Keratinocyte (primary cell): ENCODE data around the gene R3HDM1. TPM values are rescaled to one million over a fixed set of nuclear protein-coding genes. Genes with fewer than 3 reads are reported as not detected.

Experiments used
- DNase-seq: peaks from one replicate; pipeline ENCODE4 v3.0.0-alpha.2; 2011; ENCODE audit warnings: low read depth, missing footprints, low spot score
- FAIRE-seq: peaks from 2 replicates; lab custom pipeline; 2011; peaks lifted over from hg19 to GRCh38; lab: Jason Lieb, UNC
- H2AFZ ChIP-seq: 2 replicates; pipeline ENCODE4 v1.6.0; 2012; ENCODE audit warnings: low read length, control low read depth, inconsistent platforms; ENCODE audit not compliant: control insufficient read depth
- H3K27ac ChIP-seq: 2 replicates; pipeline ENCODE4 v1.5.1; 2011; ENCODE audit warnings: low read length; ENCODE audit not compliant: control insufficient read depth, insufficient read depth
- H3K27me3 ChIP-seq: 3 replicates; pipeline ENCODE4 v1.6.0; 2011; ENCODE audit warnings: low read length; ENCODE audit not compliant: control insufficient read depth, insufficient read depth; ENCODE audit errors: extremely low read depth
- H3K36me3 ChIP-seq, 2 experiments: 2 replicates in 1 of 2; 3 replicates in 1 of 2; pipeline ENCODE4 v1.5.1; 2011; ENCODE audit warnings: low read length in 2 of 2, mild to moderate bottlenecking in 1 of 2; ENCODE audit not compliant: control insufficient read depth in 2 of 2, insufficient read depth in 2 of 2; ENCODE audit errors: extremely low read depth in 1 of 2
- H3K4me1 ChIP-seq: 3 replicates; pipeline ENCODE4 v1.5.1; 2011; ENCODE audit warnings: low read length; ENCODE audit not compliant: control insufficient read depth, insufficient read depth; ENCODE audit errors: extremely low read depth
- H3K4me2 ChIP-seq: 3 replicates; pipeline ENCODE4 v1.6.0; 2011; ENCODE audit warnings: low read depth, low read length; ENCODE audit not compliant: control insufficient read depth, insufficient read depth; ENCODE audit errors: extremely low read depth
- H3K4me3 ChIP-seq, 3 experiments: fragments of 200-600 bp in 1 of 3; sonication (generic) in 1 of 3; 2 replicates in 2 of 3; 3 replicates in 1 of 3; pipeline ENCODE4 v1.5.1; 2011 to 2016; ENCODE audit warnings: low read length in 3 of 3, mild to moderate bottlenecking in 3 of 3, control low read depth in 2 of 3, inconsistent platforms in 1 of 3, low read depth in 1 of 3, mixed read lengths in 1 of 3, mixed run types in 1 of 3, moderate library complexity in 1 of 3; ENCODE audit not compliant: control insufficient read depth in 2 of 3, insufficient read depth in 2 of 3; ENCODE audit errors: extremely low read depth in 1 of 3
- H3K79me2 ChIP-seq: 2 replicates; pipeline ENCODE4 v1.6.0; 2012; ENCODE audit warnings: low read length; ENCODE audit not compliant: control insufficient read depth, insufficient read depth
- H3K9ac ChIP-seq: 3 replicates; pipeline ENCODE4 v1.6.0; 2011; ENCODE audit warnings: low read length; ENCODE audit not compliant: control insufficient read depth, insufficient read depth; ENCODE audit errors: extremely low read depth
- H3K9me1 ChIP-seq: 3 replicates; pipeline ENCODE4 v1.6.0; 2011; ENCODE audit warnings: low read length; ENCODE audit not compliant: control insufficient read depth, insufficient read depth; ENCODE audit errors: extremely low read depth
- H3K9me3 ChIP-seq: 2 replicates; pipeline ENCODE4 v1.5.1; 2012; ENCODE audit warnings: low read depth, low read length; ENCODE audit not compliant: control insufficient read depth
- H4K20me1 ChIP-seq: 3 replicates; pipeline ENCODE4 v1.6.0; 2011; ENCODE audit warnings: low read length; ENCODE audit not compliant: control insufficient read depth, insufficient read depth; ENCODE audit errors: extremely low read depth
- CTCF ChIP-seq, 3 experiments: IDR thresholded peaks in 1 of 3; conservative IDR thresholded peaks in 1 of 3; optimal IDR thresholded peaks in 1 of 3; 2 replicates in 2 of 3; 3 replicates in 1 of 3; pipeline versions ENCODE3 to v1.5.1; 2011; ENCODE audit warnings: low read length in 3 of 3, mild to moderate bottlenecking in 3 of 3, moderate library complexity in 2 of 3, control low read depth in 1 of 3, inconsistent platforms in 1 of 3; ENCODE audit not compliant: insufficient read depth in 2 of 3; ENCODE audit errors: extremely low read depth in 1 of 3
- EZH2 ChIP-seq: IDR thresholded peaks from one replicate; pipeline ENCODE4 v1.6.1; 2012; ENCODE audit warnings: inconsistent platforms, mild to moderate bottlenecking, low read length, moderate library complexity
- dilution Hi-C: fragments of 300-500 bp; cut with MboI; formaldehyde crosslinking; loops from one replicate; pipeline ENCODE4 v1.7.0; 2020; ENCODE audit warnings: low sequenced_read_pairs; ENCODE audit not compliant: extremely low pct_ligation_motif_present
- polyA plus RNA-seq, 5 experiments: library from polyadenylated mRNA; depleted of rRNA in 3 of 5; stranded (reverse) in 3 of 5; stranded (forward) in 1 of 5; unstranded in 1 of 5; fragments of >200 nt; gene quantifications; 1 replicate in 1 of 5; 2 replicates in 3 of 5; 3 replicates in 1 of 5; pipeline versions ENCODE4 v1.2.1 to v1.2.3, GENCODE V29; 2011 to 2012; ENCODE audit warnings: missing spikeins in 2 of 5, low read depth in 1 of 5, low replicate concordance in 1 of 5

R3HDM1 gene
- polyA plus RNA-seq, 1 donor (not counting 4 experiments of a cell fraction or from before 2014, with no cell fraction given): 41.0 TPM

GRCh38 chr2:135510577-135510976, 20.7 kb upstream of the R3HDM1 start:
- TF ChIP-seq CTCF (optimal IDR thresholded peaks at IDR 0.05 in 1 of 3, IDR thresholded peaks at IDR 0.05 in 1 of 3, conservative IDR thresholded peaks at IDR 0.05 in 1 of 3; ENCODE audit: extremely low read depth in 1 of 3, insufficient read depth in 2 of 3, low read length in 3 of 3): no peak

GRCh38 chr2:135512099-135512498, 19.2 kb upstream of the R3HDM1 start:
- dilution Hi-C loops: no loop called here
- H3K79me2 ChIP-seq: no peaks in the 10 kb centered on the region
- no peak overlapping the region for H3K27ac ChIP-seq
- H3K4me3 ChIP-seq: no peak overlapping the region
- no peak for TF ChIP-seq CTCF (optimal IDR thresholded peaks at IDR 0.05 in 1 of 3, IDR thresholded peaks at IDR 0.05 in 1 of 3, conservative IDR thresholded peaks at IDR 0.05 in 1 of 3; ENCODE audit: extremely low read depth in 1 of 3, insufficient read depth in 2 of 3, low read length in 3 of 3)
- TF ChIP-seq EZH2: no peak
- no peak overlapping the region for H2AFZ ChIP-seq
- DNase-seq (no peak), FAIRE-seq (no peak)
- no peaks in the 10 kb centered on the region for H4K20me1 ChIP-seq
- H3K9ac ChIP-seq: no peak overlapping the region
- no peaks in the 10 kb centered on the region for H3K4me1 ChIP-seq
- no peaks in the 10 kb centered on the region for H3K36me3 ChIP-seq
- no peaks in the 10 kb centered on the region for H3K9me3 ChIP-seq
- H3K4me2 ChIP-seq: no peak overlapping the region
- no peaks in the 10 kb centered on the region for H3K27me3 ChIP-seq
- H3K9me1 ChIP-seq: no peaks in the 10 kb centered on the region

More at GRCh38 chr2:135510577-135510976, 20.7 kb upstream of the R3HDM1 start:
- no peak overlapping the region for H3K9ac ChIP-seq
- H3K4me3 ChIP-seq: no peak overlapping the region
- no peaks in the 10 kb centered on the region for H3K9me1 ChIP-seq
- H3K27ac ChIP-seq: no peak overlapping the region
- DNase-seq (no peak), FAIRE-seq (no peak)
- dilution Hi-C loops: no loop called here
- H3K4me1 ChIP-seq: no peaks in the 10 kb centered on the region
- H3K27me3 ChIP-seq: no peaks in the 10 kb centered on the region
- no peaks in the 10 kb centered on the region for H4K20me1 ChIP-seq
- no peaks in the 10 kb centered on the region for H3K9me3 ChIP-seq
- no peak overlapping the region for H2AFZ ChIP-seq
- H3K4me2 ChIP-seq: no peak overlapping the region
- H3K36me3 ChIP-seq: no peaks in the 10 kb centered on the region
- no peaks in the 10 kb centered on the region for H3K79me2 ChIP-seq
